HT-29 (cell line): ENCODE measurements around the gene CD151. TPM values are rescaled to one million over a fixed set of nuclear protein-coding genes. Genes with fewer than 3 reads are reported as not detected.

Source experiments
- DNase-seq: peaks from one replicate; pipeline ENCODE4 v3.0.0-alpha.2; 2015; ENCODE audit warnings: low spot score
- total RNA-seq: library from RNA; depleted of rRNA; stranded (reverse); fragments of >200 nt; shearing (Covaris generic); gene quantifications from 2 replicates; pipeline ENCODE4 v1.2.3, GENCODE V29; 2014

CD151 gene
- total RNA-seq, 1 experiment from 2014 or later, result 916 TPM

- DNase-seq, result peak; percentile 59
Observed at GRCh38 chr11:796565-797295, 36.0 kb upstream of the CD151 start.

GRCh38 chr11:797296-798092 is 35.3 kb upstream of the CD151 start:
- peak; percentile 84 for DNase-seq

GRCh38 chr11:798093-798713 is 34.5 kb upstream of the CD151 start, which contains the start of gene SLC25A22:
SLC25A22 (minus strand) TSS chr11:798281; CDS start chr11:795006, 3,275 bp downstream.
- DNase-seq, result peak; percentile 87

- no peak for DNase-seq
Observed at GRCh38 chr11:799641-800316, 33.0 kb upstream of the CD151 start.

GRCh38 chr11:800473-800872 is 32.3 kb upstream of the CD151 start:
- DNase-seq, result no peak

GRCh38 chr11:801097-801780 is 31.5 kb upstream of the CD151 start:
- no peak for DNase-seq

- no peak for DNase-seq
Observed at GRCh38 chr11:802018-802617, 30.6 kb upstream of the CD151 start.

GRCh38 chr11:802693-803466 is 29.9 kb upstream of the CD151 start:
- no peak for DNase-seq

- no peak for DNase-seq
Observed at GRCh38 chr11:803467-803742, 29.3 kb upstream of the CD151 start.

- DNase-seq, result no peak
Observed at GRCh38 chr11:803770-804598, 28.8 kb upstream of the CD151 start.

- DNase-seq, result no peak
Observed at GRCh38 chr11:804599-804964, 28.2 kb upstream of the CD151 start.

- peak; percentile 83 for DNase-seq
Observed at GRCh38 chr11:808427-809286, 24.1 kb upstream of the CD151 start.

GRCh38 chr11:809287-810039 is 23.3 kb upstream of the CD151 start, which contains the start of gene RPLP2:
RPLP2 (plus strand) TSS chr11:809967; CDS start chr11:810235, 268 bp downstream.
- DNase-seq, result peak; percentile 100

- no peak for DNase-seq
Observed at GRCh38 chr11:810040-810567, 22.6 kb upstream of the CD151 start.

GRCh38 chr11:811446-812245 is 21.1 kb upstream of the CD151 start:
- DNase-seq, result no peak

GRCh38 chr11:812390-812789 is 20.4 kb upstream of the CD151 start:
- no peak for DNase-seq
